ENCODE results near the gene LRRC23. TPM values are rescaled to one million over a fixed set of nuclear protein-coding genes. Genes with fewer than 3 reads are reported as not detected.

The LRRC23 gene
- total RNA-seq, 1 experiment from 2014 or later, result 2.7 TPM

DNA sequence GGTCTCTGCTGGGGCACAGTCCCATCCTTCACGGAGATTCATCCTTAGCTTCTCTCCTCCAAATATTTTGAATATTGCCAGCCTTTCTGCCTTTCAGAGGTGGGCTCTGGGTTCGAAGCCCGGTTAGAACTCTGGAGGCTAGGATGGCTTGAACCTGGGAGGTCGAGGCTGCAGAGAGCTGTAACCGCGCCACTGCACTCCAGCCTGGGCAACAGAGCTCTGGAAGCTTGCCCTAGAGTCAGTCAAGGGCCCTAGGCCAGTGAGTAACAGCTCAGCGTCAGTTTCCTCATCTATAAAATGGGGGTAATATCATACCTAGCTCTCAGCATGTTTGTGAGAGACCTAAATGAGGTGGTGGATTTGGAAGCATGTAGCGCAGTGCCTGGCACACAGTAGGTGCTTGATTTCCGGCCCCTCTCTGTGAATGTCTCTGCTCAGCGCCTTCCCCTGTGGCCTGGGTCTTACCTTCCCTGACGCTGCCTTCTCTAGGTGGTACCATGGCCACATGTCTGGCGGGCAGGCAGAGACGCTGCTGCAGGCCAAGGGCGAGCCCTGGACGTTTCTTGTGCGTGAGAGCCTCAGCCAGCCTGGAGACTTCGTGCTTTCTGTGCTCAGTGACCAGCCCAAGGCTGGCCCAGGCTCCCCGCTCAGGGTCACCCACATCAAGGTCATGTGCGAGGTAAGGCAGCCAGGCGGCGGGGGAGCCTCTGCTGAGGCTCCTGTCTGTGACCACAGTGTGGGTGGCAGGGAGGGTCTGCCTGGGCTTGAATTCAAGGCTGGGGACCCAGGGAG is 49.9 kb downstream of the LRRC23 start:
- H3K27me3 ChIP-seq, result no peaks in the 10 kb centered on the region
- no peaks in the 10 kb centered on the region for H3K9me3 ChIP-seq
- DNase-seq, result no peak
- H3K36me3 ChIP-seq, result no peaks in the 10 kb centered on the region
- H3K4me3 ChIP-seq, result no peak overlapping the region

DNA sequence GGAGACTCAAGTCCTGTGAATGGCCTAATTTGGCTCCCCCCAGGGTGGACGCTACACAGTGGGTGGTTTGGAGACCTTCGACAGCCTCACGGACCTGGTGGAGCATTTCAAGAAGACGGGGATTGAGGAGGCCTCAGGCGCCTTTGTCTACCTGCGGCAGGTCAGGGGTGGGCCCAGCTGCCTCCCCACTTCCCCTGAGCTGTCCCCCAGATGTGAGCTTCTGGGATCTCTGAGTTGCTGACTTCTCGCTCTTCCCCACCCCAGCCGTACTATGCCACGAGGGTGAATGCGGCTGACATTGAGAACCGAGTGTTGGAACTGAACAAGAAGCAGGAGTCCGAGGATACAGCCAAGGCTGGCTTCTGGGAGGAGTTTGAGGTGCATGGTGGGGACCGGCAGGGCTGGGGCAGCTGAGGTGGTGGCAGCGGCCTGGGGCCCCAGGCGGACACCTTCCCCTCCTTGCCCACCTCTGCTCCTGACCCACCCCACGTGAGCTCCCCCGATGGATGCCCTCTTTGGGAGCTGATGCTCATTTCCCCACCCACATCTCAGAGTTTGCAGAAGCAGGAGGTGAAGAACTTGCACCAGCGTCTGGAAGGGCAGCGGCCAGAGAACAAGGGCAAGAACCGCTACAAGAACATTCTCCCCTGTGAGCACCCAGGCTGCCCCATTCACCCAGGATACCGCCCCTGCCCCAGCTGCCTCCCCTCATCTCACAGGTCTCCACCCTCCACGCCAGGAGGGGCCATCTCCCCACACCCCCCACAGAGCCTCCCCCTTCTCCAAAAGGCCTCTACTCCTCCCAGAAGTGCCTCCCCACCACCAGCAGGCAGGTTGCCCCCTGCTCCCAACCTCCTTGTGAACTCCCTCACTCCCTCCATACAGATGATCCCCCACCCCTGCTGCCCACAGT is 50.7 kb downstream of the LRRC23 start:
- no peak for DNase-seq
- no peaks in the 10 kb centered on the region for H3K9me3 ChIP-seq
- H3K4me3 ChIP-seq, result no peak overlapping the region

DNA sequence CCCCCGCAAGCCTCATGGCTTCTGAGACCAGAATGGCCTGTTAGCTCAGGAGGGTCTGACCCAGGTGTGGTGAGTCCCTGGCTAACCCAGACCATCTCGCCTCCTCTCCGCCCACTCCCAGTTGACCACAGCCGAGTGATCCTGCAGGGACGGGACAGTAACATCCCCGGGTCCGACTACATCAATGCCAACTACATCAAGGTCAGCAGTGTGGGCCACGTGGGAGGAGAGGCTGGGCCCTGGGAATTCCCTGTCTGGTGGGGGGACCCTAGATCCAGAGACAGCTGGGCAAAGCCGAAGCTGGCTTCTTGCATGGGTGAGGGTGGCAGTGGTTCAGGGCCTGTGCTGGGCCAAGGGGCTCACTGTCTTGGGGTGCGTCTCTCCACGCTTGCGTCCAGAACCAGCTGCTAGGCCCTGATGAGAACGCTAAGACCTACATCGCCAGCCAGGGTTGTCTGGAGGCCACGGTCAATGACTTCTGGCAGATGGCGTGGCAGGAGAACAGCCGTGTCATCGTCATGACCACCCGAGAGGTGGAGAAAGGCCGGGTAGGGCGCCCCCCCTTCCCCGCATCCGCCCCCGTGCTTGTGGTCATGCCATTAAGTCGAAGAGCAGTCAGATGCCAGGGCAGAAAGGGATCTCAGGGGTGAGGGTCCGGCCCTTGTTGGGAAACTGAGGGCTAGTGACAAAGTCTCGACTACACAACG is 51.6 kb downstream of the LRRC23 start:
- no peaks in the 10 kb centered on the region for H3K27me3 ChIP-seq
- H3K9me3 ChIP-seq, result no peaks in the 10 kb centered on the region
- no peaks in the 10 kb centered on the region for H3K36me3 ChIP-seq
- DNase-seq, result no peak
- no peak overlapping the region for H3K4me3 ChIP-seq

More for the DNA sequence above, 50.7 kb downstream of the LRRC23 start:
- H3K27me3 ChIP-seq, result no peaks in the 10 kb centered on the region
- no peaks in the 10 kb centered on the region for H3K36me3 ChIP-seq

DNA sequence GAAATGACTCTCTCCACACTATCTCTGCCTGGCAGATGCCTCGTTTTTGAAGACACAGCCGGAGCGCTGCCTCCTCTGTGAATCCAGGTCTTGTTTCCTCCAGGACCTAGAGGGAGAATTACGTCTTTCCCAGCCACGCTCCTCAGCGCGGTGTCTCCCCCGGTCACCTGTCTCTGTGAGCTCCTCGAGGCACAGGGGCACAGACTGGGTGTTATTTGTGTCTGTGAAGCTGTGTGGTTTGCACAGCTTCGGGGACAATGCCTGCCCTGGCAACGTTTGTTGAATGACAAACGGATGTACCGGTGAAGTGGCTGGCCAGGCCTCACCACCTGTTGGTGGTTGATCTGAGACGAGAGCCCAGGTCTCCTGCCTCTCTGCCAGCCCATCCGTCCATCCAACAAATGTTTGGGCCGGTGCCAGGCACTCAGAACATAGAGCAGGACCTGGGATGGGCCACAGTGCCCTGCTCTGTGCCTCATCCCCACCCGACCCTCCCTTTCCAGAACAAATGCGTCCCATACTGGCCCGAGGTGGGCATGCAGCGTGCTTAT is 52.6 kb downstream of the LRRC23 start:
- Histone ChIP-seq H3K4me3 (no peak overlapping the region), H3K9me3 (no peaks in the 10 kb centered on the region), H3K36me3 (no peaks in the 10 kb centered on the region), H3K27me3 (no peaks in the 10 kb centered on the region)
- DNase-seq, result no peak

DNA sequence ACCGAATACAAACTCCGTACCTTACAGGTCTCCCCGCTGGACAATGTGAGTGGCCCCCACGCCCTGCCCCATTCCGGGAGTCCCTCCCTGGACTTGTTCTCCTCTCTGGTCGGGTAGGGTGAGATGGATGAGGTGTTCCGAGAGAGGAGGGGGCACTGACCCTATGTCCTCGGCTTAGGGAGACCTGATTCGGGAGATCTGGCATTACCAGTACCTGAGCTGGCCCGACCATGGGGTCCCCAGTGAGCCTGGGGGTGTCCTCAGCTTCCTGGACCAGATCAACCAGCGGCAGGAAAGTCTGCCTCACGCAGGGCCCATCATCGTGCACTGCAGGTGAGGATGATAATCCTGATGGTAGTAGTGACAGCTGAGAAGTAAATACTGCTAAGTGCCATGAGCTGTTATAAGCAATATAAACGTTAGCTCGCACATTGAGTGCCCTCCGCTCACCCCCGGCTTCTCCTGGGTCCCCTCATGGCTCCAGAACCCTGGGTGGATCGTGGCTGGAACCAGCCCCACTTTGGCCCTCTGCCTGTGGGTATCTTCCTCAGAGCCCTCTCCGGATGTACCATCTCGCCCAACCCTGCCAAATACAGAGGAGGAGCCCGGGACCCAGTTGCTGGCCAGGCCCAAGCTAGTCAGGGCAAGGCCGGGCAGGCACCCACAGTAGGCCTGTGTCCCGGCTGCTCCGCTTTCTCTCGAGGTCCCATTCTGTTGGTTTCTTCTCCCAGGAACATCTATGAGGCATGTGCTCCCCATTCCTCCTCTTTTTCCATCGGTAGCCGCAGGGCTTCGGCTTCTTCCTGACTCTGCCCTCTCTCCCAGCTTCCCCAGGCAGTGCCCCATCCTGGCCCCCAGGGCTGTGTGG is 53.4 kb downstream of the LRRC23 start:
- no peaks in the 10 kb centered on the region for H3K9me3 ChIP-seq
- no peak for DNase-seq
- H3K36me3 ChIP-seq, result no peaks in the 10 kb centered on the region
- no peak overlapping the region for H3K4me3 ChIP-seq
- no peaks in the 10 kb centered on the region for H3K27me3 ChIP-seq

DNA sequence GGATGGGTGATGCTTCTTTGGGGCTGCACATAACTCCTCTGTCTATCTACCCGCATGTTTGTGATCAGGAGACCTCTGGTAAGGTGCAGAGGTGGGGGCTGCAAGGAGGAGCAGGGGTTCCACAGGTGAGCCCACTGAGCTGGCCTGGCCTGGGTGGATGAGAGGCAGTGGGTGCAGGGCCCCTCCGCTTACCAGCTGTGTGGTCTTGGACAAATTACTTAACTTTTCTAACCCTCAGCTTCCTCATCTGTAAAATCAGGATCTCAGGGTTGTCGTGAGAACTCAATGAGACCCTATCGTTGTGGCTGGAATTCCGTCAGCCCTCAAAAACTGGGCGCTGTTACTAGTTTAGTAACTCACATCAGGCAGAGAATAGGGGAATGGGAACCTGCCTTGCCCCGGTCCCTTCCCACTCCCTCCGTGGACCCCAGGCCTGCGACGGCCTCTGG is 54.0 kb downstream of the LRRC23 start:
- no peak for DNase-seq
- H3K9me3 ChIP-seq, result no peaks in the 10 kb centered on the region
- no peak overlapping the region for H3K4me3 ChIP-seq
- no peaks in the 10 kb centered on the region for H3K27me3 ChIP-seq
- H3K36me3 ChIP-seq, result no peaks in the 10 kb centered on the region

DNA sequence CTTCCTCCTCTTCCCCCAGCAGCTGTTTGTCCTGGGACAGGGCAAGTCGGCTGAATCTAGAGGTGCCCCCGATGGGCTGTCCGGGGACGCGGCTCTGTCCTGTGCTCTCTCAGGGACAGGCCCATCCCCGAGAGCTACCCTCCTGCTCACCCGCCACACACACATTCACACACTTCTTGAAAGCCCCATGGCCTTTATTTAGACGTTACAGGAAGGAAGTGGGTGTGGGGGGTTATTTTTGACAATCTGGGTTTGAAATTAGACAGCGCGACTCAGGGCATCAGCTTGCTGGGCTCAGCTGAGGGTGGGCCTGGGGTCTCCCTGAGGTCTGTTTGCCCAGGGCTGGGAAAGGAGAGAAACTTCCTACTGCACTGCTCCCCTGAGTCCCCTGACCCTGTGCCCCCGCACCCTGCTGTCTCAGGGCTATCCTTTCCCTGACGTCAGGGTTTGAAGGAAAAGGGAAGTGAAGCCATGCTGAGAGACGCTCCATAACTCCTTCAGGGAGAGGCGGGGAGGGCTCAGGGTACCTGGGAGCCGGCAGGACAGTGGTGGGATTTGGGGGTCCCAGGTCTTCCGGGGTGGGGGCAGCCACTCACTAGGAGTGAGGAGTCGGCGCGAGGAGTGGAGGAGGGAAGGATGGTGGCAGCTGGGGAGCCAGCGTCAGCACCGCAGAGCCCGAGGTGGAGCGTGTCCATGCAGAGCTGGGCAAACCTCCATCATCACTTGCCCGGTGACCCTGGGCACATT is 54.6 kb downstream of the LRRC23 start:
- no peak overlapping the region for H3K4me3 ChIP-seq
- DNase-seq, result no peak
- no peaks in the 10 kb centered on the region for H3K36me3 ChIP-seq
- H3K27me3 ChIP-seq, result no peaks in the 10 kb centered on the region
- no peaks in the 10 kb centered on the region for H3K9me3 ChIP-seq

DNA sequence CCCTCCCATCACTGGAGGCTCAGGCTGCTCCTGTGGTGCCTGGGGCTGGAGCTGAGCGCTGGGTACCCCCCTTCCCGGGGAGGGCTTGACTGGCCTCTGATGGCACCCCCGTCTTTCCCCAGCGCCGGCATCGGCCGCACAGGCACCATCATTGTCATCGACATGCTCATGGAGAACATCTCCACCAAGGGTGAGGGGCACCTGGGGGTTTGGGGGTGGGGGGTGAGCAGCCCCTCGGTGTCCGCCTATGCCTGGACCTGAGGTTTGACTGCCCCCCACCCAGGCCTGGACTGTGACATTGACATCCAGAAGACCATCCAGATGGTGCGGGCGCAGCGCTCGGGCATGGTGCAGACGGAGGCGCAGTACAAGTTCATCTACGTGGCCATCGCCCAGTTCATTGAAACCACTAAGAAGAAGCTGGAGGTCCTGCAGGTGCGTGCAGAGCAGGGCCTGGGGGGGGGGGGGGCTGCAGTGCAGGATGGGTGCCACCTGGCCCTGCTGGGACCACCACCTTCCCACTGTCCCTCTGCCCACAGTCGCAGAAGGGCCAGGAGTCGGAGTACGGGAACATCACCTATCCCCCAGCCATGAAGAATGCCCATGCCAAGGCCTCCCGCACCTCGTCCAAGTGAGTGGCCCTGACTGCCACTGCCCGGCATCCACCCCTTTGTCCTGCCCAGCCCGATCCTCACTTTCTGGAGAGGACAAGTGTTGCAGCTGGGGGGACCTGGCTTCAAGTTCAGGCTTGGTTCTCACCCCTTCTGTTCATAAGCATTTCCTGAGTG is 55.4 kb downstream of the LRRC23 start:
- Histone ChIP-seq H3K4me3 (no peak overlapping the region), H3K36me3 (peaks cover 6% of the 10 kb centered on the region), H3K9me3 (no peaks in the 10 kb centered on the region), H3K27me3 (no peaks in the 10 kb centered on the region)
- no peak for DNase-seq

DNA sequence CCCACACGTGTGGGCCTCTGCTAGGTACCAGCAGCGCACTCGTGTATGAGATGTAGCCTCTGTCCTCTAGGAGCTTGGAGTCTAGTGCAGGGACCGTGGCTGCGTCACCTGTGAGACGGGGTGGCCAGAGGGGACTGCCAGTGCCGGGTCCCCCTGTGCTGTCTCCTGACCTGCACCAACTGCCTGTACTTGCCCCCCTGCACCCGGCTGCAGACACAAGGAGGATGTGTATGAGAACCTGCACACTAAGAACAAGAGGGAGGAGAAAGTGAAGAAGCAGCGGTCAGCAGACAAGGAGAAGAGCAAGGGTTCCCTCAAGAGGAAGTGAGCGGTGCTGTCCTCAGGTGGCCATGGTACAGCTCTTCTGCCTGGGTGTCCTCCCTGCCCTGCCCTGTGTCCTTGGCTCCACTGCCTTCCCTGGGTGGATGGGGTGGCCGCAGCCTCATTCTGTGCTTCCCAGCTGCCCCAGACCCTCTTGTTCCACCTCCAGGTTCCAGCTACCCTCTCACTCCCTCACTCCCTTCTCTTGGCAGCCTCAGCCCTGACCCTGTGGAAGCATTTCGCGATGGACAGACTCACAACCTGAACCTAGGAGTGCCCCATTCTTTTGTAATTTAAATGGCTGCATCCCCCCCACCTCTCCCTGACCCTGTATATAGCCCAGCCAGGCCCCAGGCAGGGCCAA is 56.1 kb downstream of the LRRC23 start:
- no peak for DNase-seq
- Histone ChIP-seq H3K4me3 (no peak overlapping the region), H3K9me3 (no peaks in the 10 kb centered on the region), H3K36me3 (peaks cover 13% of the 10 kb centered on the region), H3K27me3 (no peaks in the 10 kb centered on the region)

DNA sequence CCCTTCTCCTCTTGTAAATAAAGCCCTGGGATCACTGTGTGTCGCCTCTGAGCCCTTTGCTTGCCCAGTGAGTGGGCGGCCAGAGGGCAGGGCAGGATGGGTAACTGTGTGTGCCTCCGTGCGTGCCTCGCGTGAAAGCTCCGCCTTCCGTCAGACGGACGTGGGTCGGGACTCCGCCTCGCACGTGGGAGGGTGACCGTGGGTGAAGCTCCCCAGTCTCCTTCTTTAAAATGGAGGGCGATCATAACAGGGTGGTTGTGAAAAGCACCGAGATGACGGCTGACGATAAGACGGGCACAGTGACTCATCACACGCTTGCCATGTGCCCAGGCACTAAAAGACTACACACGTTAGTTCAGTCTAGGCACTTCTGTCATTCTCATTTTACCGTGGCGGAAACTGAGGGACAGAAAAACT is 56.7 kb downstream of the LRRC23 start:
- no peak overlapping the region for H3K4me3 ChIP-seq

DNA sequence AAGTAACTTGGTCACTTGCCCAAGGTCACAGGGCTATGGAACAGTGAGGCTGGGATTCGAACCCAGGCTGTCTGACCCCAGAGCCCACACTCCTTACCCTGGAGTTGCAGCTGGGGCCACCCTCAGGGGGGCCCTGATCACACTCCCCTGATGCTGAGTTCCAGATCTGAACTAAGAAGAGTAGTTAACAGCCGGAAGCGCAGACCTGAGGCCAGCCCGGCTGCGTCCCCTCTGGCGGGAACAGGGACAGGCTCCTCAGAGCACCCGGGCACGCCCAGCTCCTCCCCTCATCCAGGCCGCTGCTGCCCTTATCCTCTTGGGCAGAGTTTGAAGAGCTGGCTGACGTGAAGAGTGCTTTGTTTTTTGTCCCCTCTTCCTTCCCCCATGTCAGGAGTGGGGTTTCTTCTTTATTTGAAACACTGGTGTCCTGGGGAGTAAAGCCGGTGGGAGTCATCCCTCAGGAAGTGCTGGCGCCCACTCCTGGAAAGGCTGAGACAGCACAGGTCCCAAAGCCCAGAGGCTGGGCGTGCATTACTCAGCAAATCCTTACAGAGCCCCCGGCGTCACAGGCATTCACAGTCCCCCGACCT is 57.2 kb downstream of the LRRC23 start:
- H3K27me3 ChIP-seq, result no peaks in the 10 kb centered on the region
- H3K4me3 ChIP-seq, result no peak overlapping the region

More for the DNA sequence above, 56.7 kb downstream of the LRRC23 start:
- Histone ChIP-seq H3K27me3 (no peaks in the 10 kb centered on the region), H3K36me3 (peaks cover 19% of the 10 kb centered on the region), H3K9me3 (no peaks in the 10 kb centered on the region)
- no peak for DNase-seq

DNA sequence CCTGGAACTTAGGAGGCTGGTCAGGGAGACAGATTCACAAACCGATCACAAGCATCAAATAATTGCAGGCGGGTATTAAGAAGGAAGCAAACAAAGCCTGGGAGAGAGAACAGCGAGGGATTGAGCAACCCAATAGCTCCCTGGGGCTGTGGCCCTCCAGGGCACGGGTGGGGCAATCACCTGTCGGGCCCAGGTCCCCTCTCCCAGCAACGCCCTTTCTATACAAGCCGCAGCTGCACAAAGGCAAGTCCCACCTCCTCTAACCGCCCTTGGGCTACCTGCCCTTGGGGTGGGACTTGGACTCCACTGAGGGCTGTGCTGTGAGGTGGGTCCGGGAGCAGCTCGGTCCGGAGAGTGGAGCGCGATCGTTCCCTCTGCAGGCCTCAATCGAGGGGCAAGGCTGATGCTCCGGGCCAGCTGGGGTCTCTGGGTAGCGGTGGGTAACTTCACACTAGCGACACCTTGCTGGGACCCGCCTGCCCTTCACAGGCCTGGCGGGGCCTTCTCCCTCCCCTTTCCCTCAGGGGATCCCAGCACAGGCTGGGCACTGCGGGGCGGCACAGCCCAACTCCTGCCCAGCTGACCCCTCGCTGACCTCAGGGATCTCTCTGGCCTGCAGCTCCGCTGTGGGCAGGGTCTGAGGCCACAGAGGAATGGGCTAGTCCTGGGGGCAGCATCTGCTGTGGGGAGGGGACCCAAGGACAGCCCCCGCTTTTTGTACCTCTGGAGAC is 57.8 kb downstream of the LRRC23 start:
- no peak for DNase-seq
- H3K27me3 ChIP-seq, result no peaks in the 10 kb centered on the region
- H3K4me3 ChIP-seq, result no peak overlapping the region
- no peaks in the 10 kb centered on the region for H3K9me3 ChIP-seq
- H3K36me3 ChIP-seq, result peaks cover 30% of the 10 kb centered on the region

More for the DNA sequence above, 57.2 kb downstream of the LRRC23 start:
- no peaks in the 10 kb centered on the region for H3K9me3 ChIP-seq
- peak; percentile 76 for DNase-seq
- H3K36me3 ChIP-seq, result peaks cover 24% of the 10 kb centered on the region

DNA sequence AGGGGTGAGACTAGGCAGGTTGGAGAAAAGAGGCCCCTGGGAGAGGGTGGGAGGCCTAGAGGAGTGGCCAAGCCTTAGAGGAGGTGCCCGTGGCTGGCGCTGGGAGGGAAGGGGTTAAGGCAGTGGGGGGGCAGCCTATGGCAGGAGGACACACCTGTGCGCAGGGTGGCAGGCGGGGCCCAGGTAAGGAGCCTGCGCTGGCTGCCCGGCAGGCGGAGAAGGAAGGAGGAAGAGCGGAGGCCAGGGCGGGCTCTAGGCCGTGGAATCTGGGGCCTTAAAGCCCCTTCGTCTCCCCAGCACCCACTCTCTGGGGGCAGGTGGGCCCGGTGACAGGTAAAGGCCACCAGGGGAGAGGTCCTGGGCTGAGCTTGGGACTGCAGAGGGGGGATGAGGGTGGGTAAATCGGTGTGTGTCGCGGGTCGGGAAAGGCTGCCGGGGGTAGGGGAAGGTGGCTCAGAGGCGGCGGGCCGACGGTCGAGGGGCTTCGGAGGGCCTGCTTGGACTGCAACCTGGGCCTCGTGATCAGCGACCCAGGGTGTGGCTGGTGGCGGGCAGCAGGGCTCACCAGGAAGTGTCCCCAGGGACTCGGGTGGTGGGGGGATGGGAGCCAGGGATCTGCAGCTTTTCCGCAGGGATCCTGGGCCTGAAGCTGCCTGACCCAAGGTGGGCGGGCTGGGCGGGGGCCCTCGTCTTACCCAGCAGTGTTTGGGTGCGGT is 58.6 kb downstream of the LRRC23 start:
- peaks cover 38% of the 10 kb centered on the region for H3K36me3 ChIP-seq

More for the DNA sequence above, 58.6 kb downstream of the LRRC23 start:
- H3K9me3 ChIP-seq, result no peaks in the 10 kb centered on the region
- H3K4me3 ChIP-seq, result no peak overlapping the region
- DNase-seq, result no peak
- no peaks in the 10 kb centered on the region for H3K27me3 ChIP-seq

Measured in MG63 (cell line).